NCI-H226 (cell line): ENCODE data around the gene NUCB1.
"Not testable (repeated sequence)": the region's sequence is repeated elsewhere in the genome, so short reads cannot be mapped to it uniquely, and the experiment has no call there.

Experiments used
- DNase-seq: peaks from one replicate; pipeline ENCODE4 v3.0.0-alpha.2; 2015

NUCB1 gene

DNA sequence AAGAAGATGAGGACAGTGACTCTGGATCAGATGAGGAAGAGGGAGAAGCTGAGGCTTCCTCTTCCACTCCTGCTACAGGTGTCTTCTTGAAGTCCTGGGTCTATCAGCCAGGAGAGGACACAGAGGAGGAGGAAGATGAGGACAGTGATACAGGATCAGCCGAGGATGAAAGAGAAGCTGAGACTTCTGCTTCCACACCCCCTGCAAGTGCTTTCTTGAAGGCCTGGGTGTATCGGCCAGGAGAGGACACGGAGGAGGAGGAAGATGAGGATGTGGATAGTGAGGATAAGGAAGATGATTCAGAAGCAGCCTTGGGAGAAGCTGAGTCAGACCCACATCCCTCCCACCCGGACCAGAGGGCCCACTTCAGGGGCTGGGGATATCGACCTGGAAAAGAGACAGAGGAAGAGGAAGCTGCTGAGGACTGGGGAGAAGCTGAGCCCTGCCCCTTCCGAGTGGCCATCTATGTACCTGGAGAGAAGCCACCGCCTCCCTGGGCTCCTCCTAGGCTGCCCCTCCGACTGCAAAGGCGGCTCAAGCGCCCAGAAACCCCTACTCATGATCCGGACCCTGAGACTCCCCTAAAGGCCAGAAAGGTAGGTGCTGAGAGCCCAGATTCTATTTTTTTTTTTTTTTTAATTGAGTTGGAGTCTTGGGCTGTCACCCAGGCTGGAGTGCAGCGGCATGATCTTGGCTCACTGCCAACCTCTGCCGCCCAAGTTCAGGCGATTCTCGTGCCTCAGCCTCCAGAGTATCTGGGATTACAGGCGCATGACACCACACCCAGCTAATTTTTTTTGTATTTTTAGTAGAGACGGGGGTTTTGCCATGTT, 25.6 kb upstream of the NUCB1 start:
- DNase-seq: peak; percentile 68

DNA sequence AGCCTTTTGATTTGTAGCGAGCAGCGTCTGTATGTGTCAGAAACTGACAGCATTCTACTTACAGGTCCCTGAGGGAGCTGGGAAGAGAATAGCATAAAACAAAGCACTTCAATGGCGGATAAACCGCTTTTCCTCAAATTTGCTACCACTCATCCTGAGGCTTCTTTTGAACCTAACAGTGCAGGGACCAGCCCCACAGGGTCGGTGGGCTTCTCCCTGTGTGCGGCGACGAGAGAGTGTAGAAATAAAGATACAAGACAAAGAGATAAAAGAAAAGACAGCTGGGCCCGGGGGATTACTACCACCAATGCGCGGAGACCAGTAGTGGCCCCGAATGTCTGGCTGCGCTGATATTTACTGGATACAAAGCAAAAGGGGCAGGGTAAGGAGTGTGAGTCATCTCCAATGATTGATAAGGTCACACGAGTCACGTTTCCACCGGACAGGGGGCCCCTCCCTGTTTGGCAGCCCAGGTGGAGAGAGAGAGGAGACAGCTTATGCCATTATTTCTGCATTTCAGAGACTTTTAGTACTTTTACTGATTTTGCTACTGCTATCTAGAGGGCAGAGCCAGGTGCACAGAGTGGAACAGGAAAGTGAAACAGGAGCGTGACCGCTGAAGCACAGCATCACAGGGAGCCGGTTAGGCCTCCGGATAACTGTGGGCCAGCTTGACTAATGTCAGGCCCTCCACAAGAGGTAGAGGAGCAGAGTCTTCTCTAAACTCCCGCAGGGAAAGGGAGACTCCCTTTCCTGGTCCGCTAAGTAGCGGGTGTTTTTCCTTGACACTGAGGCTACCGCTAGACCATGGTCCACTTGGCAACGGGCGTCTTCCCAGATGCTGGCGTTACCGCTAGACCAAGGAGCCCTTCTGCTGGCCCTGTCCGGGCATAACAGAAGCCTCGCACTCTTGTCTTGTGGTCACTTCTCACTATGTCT, 23.8 kb upstream of the NUCB1 start:
- DNase-seq: peak; percentile 38

DNA sequence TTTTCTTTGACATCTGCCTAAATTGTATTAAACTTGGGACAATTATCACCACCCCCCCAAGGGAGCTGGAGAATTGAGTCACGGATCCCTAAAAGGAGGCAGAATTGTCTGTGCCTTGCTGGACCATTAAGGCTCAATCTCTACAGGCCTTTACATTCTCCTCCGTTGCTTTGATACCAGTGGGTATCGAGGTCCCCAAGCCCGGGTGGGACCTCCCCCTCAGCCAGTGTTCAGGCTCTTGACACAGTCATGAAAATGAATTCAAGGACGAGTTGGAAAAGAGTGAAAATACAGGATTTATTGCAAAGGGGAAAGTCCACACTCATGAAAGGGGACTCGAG, 22.3 kb upstream of the NUCB1 start:
- no peak for DNase-seq

DNA sequence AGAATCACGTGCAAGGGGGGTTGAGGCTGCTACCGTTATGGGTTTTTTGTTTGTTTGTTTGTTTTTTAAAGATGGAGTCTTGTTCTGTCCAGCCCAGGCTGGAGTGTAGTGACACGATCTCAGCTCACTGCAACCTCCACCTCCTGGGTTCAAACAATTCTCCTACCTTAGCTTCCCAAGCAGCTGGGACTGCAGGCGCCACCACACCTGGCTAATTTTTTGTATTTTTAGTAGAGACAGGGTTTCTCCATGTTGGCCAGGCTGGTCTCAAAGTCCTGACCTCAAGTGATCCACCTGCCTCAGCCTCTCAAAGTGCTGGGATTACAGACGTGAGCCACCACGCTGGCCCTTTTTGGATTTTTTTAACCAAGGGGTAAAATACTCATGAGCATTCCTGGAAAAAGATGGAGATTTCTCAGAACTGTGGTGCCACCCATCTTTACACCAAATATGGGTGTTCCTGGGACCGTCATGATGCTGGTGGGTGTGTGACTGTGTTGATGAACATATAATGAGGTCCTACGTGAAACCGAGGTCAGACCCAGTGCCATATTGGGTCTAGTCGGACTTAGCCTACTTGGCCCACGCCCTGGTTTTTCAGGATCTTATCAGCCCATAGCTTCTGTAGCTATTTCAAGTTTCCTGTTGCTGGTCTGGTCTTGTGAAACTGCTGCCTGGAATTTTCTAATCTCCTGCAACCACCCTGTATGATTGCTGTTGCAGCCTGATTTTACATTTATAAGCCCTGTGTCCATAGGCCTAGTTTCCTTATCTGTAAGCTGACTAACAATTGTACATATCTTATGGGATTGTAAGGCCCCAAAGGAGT, 21.7 kb upstream of the NUCB1 start:
- peak; percentile 88 for DNase-seq

DNA sequence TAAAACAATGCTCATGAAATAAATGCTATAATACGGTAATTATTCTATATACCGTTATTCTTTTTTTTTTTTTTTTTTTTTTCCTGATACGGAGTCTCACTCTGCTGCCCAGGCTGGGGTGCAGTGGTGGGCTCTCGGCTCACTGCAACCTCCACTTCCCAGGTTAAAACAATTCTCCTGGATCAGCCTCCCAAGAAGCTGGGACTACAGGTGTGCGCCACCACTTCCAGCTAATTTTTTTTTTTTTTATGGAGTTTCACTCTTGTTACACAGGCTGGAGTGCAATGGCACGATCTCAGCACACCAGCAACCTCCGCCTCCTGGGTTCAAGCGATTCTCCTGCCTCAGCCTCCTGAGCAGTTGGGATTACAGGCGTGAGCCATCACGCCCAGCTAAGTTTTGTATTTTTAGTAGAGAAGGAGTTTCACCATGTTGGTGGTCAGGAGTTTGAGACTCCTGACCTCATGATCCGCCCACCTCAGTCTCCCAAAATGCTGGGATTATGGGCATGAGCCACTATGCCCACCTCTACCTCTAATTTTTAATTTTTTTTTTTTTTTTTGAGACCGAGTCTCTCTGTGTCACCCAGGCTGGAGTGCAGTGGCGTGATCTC, 21.0 kb upstream of the NUCB1 start:
- DNase-seq: no peak

DNA sequence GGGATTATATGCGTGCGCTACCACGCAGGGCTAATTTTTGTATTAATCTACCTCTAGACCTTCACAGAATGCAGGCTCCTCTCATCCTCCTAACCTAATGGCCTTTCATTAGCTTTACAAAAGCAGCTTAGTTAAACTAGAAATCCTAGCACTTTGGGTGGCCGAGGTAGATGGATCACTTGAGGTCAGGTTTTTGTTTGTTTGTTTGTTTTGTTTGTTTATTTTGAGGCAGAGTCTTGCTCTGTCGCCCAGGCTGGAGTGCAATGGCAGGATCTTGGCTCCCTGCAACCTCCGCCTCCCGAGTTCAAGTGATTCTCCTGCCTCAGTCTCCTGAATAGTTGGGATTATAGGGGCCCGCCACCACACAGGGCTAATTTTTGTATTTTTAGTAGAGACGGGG, 20.4 kb upstream of the NUCB1 start:
- not testable (repeated sequence) for DNase-seq

DNA sequence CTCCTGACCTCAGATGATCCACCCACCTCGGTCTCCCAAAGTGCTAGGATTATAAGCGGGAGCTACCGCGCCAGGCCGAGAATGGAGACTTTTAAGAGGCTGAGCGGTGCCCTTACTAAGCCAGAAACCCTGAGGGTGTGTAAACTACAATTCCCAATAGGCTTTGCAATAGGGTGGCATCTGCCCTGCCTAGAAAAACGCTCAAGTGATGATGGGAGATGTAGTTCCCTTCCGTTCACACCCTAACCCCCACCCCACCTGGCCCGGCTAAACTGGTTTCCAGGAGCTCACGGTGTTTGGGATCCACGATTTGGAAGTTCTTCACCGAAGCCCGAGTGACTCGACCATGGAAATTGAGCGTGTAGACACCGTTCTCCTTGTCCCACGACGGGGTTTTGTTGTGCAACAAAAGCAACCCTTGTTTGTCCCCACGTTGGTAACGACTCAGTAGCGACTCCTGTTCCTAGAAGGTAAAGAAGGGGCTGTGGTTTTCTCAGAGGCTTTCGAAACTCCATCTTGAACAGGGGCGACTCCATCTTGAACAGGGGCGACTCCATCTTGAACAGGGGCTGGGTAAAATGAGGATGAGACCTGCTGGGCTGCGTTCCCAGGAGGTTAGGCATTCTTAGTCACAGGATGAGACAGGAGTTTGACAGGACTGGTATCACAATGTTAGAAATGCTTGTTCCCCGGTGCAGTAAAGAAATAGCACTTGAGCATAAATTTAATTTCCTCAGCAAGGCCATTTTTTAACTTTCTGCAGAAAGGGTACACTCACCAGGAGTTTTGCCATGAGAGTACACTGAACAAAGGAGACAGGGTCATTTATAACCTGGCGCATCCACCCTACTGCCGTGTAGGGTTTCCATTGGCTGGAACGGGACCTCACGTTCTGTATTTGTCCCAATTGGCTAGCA, 18.1 kb upstream of the NUCB1 start:
- no peak for DNase-seq

DNA sequence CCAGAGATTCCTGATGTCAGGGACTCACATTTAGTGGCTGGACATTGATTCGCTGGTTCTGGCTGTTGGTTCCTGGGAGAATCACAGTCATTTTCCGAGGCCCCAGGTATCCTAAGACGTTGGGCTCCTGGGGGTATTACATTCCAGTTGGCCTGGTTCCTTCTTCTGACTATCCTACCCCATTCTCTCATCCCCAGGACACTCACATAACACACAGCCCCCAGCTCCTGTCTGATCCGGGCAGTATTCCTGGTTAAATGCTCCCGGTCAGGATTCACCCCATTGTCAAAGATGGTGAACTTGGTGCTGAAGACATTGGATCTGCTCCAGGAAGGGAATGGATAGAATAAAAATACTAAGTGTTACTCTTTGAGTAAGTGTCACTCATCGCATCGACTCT, 16.4 kb upstream of the NUCB1 start:
- DNase-seq: no peak

DNA sequence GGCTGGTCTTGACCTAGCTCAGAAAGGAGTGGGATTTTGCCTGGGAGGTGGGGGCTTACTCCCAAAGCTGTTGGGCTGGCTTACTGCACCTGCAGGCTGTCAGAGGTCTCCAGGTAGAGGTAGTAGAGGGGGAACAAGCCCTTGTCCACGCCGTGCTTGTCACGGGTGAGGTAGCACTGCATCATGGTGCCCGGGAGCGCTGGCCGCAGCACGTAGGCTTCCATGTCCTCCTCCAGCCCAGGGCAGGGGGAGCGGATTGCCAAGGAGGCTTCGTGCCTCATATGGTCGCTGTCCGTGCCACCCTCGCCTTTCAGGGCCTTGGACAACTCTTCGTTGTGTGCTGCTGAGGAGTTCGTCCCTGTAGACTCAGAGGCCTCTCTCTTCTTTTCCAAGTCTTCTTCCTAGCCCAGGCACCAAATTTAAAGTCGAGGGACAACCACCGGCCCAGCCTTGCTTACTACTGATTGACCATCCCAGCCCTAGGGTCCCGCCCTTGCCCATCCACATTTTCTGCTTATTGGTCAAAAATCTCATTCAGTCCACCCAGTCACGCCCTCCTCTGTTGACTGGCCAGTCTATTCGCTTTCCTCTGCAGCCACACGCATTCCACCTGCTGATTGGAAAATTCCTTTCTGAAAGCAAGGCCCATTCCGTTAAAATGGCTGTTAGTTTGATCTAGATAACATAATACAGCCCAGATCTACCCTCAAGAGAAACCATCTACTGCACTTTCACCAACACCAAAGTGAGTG, 12.1 kb upstream of the NUCB1 start:
- DNase-seq: no peak

DNA sequence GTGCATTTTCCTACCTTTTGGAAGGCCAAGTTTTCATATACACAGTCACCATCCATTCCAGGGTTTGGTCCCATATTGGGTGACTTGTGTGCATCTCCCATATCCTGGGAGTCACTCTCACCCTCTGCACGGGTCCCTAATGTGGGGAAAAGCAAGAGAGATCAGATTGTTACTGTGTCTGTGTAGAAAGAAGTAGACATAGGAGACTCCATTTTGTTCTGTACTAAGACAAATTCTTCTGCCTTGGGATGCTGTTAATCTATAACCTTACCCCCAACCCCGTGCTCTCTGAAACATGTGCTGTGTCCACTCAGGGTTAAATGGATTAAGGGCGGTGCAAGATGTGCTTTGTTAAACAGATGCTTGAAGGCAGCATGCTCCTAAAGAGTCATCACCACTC, 10.6 kb upstream of the NUCB1 start:
- DNase-seq: not testable (repeated sequence)

DNA sequence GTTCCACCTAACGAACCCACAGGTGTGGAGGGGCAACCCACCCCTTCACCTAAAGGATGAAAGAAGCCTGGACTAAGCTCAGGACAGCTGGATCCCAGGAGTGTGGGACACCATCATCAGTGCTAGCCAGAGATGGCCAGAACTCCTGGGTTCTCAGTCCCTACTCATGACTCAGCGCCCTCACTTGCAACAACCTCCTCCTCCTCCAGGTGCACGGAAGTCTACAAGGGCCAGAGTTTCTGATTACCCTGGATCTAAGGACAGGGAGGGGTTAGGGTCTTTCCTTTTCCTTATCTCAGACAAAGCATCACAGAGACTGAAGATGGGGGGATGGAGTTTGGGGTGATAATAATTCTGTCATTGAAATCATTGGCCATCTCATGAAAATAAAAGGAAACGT, 9.6 kb upstream of the NUCB1 start:
- DNase-seq: no peak

DNA sequence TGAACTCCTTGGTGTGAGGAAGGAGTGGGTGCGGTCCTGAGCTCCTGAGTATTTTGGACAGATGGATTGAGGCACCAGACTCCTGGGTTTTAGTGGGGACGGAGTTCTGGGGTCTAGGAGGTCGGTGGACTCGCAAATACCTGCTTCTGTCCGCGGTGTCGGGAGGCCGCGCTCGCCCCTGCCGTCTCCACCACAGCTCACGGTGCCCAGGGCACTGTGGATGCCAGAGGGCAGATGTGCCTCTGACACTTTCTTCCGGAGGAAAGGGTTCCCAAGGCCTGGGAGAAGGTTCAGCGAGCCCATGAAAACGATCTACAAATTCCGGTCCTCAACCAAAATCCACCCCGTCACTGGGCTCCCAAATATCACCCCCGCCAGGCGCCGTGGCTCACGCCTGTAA, 4.9 kb upstream of the NUCB1 start:
- DNase-seq: no peak

DNA sequence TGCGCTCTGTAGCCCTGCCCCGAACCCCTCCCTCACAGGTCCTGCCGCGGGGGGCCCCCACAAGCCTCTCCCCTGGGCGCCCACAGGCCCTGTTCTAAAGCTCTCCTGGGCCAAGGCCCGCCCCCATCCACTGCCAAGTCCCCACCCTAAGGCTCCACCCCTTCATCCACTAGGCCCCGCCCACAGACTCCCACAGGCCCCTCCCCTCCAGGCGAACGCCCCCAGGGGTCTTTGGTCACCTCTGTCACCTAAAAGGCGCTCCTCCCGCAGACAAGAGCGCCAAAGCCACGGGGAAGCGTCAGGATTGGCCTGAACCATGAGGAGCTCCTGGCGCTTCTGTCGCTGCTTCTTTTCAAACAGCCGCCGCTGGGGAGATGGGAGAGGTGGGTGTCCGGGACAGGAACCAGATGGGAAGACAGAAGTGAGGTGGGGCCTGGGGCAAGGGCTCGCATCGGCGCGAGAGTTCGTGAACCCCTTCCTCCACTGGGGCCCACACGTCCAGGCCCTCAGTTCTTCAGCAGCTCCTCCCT, 3.9 kb upstream of the NUCB1 start:
- no peak for DNase-seq

DNA sequence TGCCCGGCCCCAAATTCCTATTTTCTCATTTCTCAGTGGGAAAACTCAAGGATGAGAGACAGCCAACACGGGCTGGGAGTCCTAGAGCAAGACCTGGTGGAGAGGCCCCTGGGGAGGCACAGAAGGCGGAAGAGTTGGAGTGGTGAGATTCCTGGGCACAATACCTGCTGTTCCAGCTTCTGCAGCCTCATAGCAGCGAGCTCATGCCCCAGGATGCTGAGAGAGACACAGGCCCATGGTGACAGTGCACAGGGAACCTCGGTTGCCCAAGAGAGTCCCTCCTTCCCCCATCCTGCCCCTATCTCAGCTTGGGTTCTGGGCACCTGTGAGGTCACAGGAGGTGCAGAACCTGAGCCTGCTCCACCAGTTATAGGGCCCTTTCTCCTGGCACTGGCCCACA, 2.9 kb upstream of the NUCB1 start:
- DNase-seq: no peak

DNA sequence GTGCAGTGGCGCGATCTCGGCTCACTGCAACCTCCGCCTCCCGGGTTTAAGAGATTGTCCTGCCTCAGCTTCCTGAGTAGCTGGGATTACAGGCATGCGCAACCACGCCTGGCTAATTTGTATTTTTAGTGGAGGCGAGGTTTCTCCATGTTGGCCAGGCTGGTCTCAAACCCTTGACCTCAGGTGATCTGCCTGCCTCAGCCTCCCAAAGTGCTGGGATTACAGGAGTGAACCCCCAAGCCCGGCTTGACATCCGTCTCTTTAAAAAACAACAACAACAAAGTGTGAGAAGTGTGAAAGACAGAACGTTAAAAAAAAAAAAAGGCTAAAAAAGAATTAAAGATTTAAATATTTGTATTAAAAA, 744 bp upstream of the NUCB1 start:
- not testable (repeated sequence) for DNase-seq

DNA sequence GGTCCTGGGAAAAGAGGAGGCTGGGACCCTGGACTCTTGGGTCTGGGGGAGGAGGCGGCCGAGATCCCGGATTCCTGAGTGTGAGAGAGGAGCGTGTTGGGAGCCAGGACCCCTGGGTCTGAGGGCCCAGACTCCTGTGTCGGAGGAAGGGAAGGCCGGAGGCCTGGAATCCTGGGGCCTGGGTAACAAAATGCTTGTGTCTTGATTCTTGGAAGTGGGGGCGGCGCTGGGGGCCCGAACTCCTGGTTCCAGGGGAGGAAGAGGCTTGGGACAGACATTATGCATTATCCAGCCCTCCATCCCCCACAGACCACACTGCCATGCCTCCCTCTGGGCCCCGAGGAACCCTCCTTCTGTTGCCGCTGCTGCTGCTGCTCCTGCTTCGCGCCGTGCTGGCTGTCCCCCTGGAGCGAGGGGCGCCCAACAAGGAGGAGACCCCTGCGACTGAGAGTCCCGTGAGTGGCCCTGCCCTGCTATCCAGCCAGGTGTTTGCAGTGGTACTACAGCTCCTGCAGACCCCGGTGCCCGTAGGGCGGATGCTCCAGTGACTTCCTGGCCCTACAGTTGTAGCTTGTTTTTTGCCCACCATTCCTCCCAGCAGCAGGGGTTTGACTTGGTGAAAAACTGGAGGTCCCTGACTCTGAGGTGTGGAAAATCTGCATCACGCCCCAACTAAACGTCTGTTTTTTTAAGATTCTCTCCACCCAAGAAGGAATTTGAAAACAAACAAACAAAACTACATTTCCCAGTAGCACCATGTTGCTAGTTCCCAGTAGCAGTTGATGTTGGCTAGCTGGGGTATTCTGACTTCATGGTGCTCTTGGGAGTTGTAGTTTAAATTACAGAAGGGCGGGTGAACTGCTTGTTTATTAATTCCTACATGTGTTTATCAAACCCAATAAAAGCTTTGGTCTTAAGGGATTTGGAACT, 630 bp downstream of the NUCB1 start:
- DNase-seq: no peak

DNA sequence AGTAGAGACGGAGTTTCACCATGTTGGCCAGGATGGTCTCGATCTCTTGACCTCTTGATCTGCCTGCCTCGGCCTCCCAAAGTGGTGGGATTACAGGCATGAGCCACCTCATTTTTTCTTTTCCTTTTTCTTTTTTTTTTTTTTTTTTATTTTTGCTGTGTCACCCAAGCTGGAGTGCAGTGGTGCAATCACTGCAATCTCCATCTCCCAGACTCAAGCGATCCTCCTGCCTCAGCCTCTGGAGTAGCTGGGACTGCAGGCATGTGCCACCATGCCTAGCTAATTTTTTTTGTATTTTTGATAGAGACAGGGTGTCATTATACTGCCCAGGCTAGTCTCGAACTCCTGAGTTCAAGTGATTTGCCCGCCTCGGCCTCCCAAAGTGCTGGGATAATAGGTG, 2.2 kb downstream of the NUCB1 start:
- DNase-seq: not testable (repeated sequence)

DNA sequence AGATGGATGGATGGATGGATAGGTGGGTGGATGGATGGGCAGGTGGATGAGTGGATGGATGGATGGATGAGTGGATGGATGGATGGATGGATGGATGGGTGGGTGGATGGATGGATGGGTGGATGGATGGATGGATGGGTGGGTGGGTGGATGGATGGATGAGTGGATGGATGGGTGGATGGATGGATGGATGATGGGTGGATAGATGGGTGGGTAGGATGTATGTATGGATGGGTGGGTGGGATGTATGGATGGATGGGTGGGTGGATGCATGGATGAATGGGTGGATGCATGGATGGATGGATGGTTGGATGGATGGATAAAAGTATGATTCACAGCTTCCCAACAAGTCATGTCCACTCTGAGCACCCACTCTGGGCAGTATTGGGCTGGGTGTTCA, 3.7 kb downstream of the NUCB1 start:
- not testable (repeated sequence) for DNase-seq

DNA sequence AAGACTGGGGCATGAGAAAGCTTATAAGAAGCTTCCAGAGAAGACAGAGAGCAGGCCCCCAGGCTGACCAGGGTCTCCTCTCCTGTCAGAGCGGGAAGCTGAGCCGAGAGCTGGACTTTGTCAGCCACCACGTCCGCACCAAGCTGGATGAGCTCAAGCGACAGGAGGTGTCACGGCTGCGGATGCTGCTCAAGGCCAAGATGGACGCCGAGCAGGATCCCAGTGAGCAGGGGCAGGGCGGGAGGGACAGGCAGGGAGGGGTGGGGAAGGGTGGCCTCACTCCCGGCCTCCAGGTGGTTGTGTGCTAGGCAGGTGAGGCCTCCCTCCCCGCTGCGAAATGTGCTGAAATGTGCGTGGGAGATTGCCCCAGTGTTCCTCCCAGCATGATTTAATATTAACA, 5.6 kb downstream of the NUCB1 start:
- DNase-seq: no peak

DNA sequence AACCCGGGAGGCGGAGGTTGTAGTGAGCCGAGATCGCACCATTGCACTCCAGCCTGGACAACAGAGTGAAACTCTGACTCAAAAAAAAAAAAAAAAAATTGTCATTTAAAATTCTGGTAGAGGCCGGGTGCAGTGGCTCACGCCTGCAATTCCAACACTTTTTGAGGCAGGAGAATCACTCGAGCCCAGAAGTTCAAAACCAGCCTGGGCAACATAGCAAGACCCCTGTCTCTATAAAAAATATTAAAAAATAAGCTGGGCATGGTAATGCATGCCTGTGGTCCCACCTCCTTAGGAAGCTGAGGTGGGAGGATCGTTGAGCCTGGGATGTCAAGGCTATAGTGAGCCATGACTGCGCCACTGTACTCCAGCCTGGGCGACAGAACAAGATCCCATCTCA, 6.2 kb downstream of the NUCB1 start:
- DNase-seq: no peak
